Measurements from ENCODE around the gene ACVR1. TPM values are rescaled to one million over a fixed set of nuclear protein-coding genes. Genes with fewer than 3 reads are reported as not detected.

ACVR1 gene
- total RNA-seq, 1 donor from 2014 or later: 22.4 TPM

DNA sequence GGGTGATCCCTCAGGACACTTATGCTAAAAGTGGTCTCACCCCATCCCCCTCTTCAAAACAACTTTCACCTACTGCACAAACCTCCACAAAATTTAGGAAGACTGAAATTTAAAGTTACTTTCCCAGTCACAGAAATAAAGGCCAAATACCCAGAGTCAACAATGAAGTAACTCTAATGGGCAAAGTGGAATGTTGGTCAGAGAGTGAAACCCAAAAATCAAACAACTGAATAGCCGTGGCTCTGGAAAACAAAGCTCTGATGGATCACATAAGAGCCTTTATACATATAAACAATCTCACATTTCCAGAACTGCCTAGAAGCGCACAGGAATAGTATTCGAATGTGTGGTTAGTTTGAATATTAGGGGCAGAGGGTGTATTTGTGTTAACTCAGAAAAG, 4.7 kb downstream of the ACVR1 start:
- Histone ChIP-seq H3K36me3 (ENCODE audit: control insufficient read depth, insufficient read depth, low read length) (no peaks in the 10 kb centered on the region), H3K27me3 (ENCODE audit: control insufficient read depth, insufficient read depth, low read length) (no peaks in the 10 kb centered on the region), H3K4me3 (ENCODE audit: low read depth, low read length) (no peak overlapping the region)
- TF ChIP-seq, protein P1, sequence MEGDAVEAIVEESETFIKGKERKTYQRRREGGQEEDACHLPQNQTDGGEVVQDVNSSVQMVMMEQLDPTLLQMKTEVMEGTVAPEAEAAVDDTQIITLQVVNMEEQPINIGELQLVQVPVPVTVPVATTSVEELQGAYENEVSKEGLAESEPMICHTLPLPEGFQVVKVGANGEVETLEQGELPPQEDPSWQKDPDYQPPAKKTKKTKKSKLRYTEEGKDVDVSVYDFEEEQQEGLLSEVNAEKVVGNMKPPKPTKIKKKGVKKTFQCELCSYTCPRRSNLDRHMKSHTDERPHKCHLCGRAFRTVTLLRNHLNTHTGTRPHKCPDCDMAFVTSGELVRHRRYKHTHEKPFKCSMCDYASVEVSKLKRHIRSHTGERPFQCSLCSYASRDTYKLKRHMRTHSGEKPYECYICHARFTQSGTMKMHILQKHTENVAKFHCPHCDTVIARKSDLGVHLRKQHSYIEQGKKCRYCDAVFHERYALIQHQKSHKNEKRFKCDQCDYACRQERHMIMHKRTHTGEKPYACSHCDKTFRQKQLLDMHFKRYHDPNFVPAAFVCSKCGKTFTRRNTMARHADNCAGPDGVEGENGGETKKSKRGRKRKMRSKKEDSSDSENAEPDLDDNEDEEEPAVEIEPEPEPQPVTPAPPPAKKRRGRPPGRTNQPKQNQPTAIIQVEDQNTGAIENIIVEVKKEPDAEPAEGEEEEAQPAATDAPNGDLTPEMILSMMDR (IDR thresholded peaks at IDR 0.05; ENCODE audit: insufficient read depth, low read length, poor library complexity, severe bottlenecking): no peak
- no peak for DNase-seq (ENCODE audit: low read depth)

DNA sequence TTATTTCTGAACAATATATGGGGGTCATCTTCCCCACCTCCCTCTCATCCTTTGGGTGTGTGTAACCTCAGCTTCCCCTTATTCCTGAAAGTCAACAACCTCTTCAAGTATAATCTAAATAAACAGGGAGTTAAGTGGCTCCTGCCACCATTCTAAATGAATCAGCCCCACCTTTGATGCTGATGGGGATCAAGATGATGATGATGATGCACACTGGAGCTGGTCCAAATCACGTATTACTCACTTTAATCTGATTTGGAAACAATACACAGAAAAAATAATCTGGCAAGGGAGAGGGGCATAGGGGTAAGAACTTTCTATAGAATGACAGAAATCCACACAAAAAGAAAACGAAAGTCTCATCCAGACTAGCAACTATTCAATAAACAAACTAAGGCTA, 7.1 kb downstream of the ACVR1 start:
- no peak for DNase-seq (ENCODE audit: low read depth)
- TF ChIP-seq, protein P1 (IDR thresholded peaks at IDR 0.05; ENCODE audit: insufficient read depth, low read length, poor library complexity, severe bottlenecking): no peak
- Histone ChIP-seq H3K27me3 (ENCODE audit: control insufficient read depth, insufficient read depth, low read length) (no peaks in the 10 kb centered on the region), H3K4me3 (ENCODE audit: low read depth, low read length) (no peak overlapping the region), H3K36me3 (ENCODE audit: control insufficient read depth, insufficient read depth, low read length) (no peaks in the 10 kb centered on the region)

DNA sequence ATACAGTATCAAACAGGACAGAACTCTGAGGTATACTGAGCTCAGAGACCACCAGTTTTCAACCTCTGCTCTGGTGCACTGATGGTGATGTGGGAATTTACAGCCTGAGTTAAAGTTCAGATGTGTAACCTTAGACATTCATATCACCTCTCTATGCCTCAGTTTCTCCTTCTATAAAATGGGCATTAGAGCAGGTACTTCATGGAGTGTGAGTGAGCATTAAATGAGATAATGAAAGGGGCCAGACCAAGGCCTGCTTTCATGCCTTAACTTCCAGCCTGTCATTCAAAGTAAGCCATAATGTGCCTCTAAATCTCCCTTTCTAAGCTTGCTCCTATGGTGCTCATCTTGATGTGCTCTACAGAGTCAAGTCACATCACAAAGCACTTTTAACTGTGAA, 8.4 kb downstream of the ACVR1 start:
- DNase-seq (ENCODE audit: low read depth): no peak
- H3K27me3 ChIP-seq (ENCODE audit: control insufficient read depth, insufficient read depth, low read length): no peaks in the 10 kb centered on the region
- no peak overlapping the region for H3K4me3 ChIP-seq (ENCODE audit: low read depth, low read length)
- TF ChIP-seq, protein P1 (IDR thresholded peaks at IDR 0.05; ENCODE audit: insufficient read depth, low read length, poor library complexity, severe bottlenecking): no peak
- H3K36me3 ChIP-seq (ENCODE audit: control insufficient read depth, insufficient read depth, low read length): no peaks in the 10 kb centered on the region

DNA sequence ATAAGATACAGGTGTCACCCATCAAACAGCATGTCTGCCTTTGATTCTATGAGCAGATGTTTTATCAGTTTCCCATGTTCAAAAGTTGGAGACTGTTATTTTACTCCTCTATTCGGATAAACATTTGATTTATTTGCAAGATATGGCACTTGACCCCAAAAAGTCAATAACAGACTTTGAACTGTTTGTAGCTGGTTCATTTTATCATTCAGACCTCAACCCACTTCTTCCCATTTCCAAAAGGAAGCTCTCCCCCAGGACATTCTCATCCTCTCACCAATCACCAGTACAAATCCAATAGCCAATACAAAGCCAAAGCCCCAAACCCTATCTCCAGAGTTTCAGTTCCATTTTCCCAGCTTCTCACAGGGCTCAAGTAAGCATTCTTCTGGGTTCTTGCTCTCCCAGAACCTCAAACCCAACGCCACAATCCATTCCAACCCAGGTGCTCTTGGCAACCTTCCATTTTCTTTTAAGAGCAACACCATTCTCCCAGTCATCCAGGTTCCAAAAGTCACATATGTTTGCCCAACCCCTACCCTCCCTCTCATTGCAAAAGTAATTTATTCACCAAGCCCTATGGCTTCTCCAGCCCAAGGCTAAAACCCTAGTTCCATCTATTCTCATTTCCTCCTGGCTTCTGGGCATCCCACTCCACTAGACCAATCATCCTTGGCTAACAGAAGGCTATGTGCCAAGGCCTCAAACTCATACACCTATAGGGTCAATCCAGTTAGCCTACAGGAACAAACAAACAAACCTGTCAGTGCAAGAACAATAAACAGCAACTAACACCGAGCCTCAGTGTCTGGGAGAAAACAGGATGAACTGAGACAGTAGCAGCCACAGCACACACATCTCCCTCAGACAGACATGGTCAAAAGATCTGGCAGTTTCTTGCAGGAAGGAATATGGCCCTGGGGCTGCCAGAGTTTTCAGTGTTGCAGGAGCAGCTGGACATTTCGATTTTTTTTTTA, 9.2 kb downstream of the ACVR1 start:
- H3K36me3 ChIP-seq (ENCODE audit: control insufficient read depth, insufficient read depth, low read length): no peaks in the 10 kb centered on the region
- TF ChIP-seq, protein P1 (IDR thresholded peaks at IDR 0.05; ENCODE audit: insufficient read depth, low read length, poor library complexity, severe bottlenecking): no peak
- H3K27me3 ChIP-seq (ENCODE audit: control insufficient read depth, insufficient read depth, low read length): no peaks in the 10 kb centered on the region
- no peak for DNase-seq (ENCODE audit: low read depth)
- H3K4me3 ChIP-seq (ENCODE audit: low read depth, low read length): no peak overlapping the region

DNA sequence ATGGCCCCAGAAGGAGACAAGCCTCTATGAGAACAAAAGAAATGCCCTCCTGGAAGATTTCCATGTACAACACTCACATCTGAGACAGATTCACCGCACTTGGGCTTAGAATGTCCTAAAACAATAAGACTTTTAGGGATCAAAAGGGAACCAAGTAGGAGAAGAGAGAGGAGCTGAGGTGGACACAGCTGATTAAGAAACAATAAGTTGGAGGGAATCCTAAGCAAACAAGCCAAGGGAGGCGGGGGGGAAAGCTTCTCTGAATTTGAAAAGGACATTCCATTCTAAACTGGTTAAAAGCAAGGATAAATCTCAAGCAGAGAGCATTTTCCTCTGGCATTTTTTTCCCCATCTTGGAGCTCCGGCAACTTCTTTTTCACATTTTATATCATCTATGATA, 9.9 kb downstream of the ACVR1 start:
- DNase-seq (ENCODE audit: low read depth): no peak
- no peaks in the 10 kb centered on the region for H3K27me3 ChIP-seq (ENCODE audit: control insufficient read depth, insufficient read depth, low read length)
- TF ChIP-seq, protein P1 (IDR thresholded peaks at IDR 0.05; ENCODE audit: insufficient read depth, low read length, poor library complexity, severe bottlenecking): no peak
- H3K36me3 ChIP-seq (ENCODE audit: control insufficient read depth, insufficient read depth, low read length): no peaks in the 10 kb centered on the region
- no peak overlapping the region for H3K4me3 ChIP-seq (ENCODE audit: low read depth, low read length)

All from kidney epithelial cell (primary cell).